Esophagus (tissue), 2 donors: ENCODE data around the gene TLX3. TPM values are rescaled to one million over a fixed set of nuclear protein-coding genes. Genes with fewer than 3 reads are reported as not detected.
"Not testable (repeated sequence)": the region's sequence is repeated elsewhere in the genome, so short reads cannot be mapped to it uniquely, and the experiment has no call there.

Source experiments
- H3K27ac ChIP-seq, 2 donors: one replicate each; pipeline ENCODE4 v1.5.1; 2013; ENCODE audit warnings: low read depth in 2 of 2, mild to moderate bottlenecking in 2 of 2, inconsistent platforms in 1 of 2, low read length in 1 of 2, moderate library complexity in 1 of 2
- H3K27me3 ChIP-seq, 2 donors: one replicate each; pipeline ENCODE4 v1.6.1; 2013; ENCODE audit warnings: low read length in 2 of 2, control low read depth in 1 of 2, mild to moderate bottlenecking in 1 of 2; ENCODE audit not compliant: insufficient read depth in 2 of 2, control insufficient read depth in 1 of 2
- H3K36me3 ChIP-seq, 2 donors: one replicate each; pipeline ENCODE4 v1.6.1; 2013; ENCODE audit warnings: low read length in 1 of 2; ENCODE audit not compliant: control insufficient read depth in 2 of 2, insufficient read depth in 2 of 2
- H3K4me1 ChIP-seq, 2 donors: one replicate each; pipeline ENCODE4 v1.6.1; 2013; ENCODE audit warnings: low read length in 1 of 2; ENCODE audit not compliant: control insufficient read depth in 2 of 2, insufficient read depth in 2 of 2
- H3K4me3 ChIP-seq, 2 donors: one replicate each; pipeline ENCODE4 v1.5.1; 2013; ENCODE audit warnings: low read length in 2 of 2, mild to moderate bottlenecking in 2 of 2, low read depth in 1 of 2, moderate library complexity in 1 of 2
- H3K9me3 ChIP-seq, 2 donors: one replicate each; pipeline ENCODE4 v1.6.1; 2013; ENCODE audit warnings: mild to moderate bottlenecking in 2 of 2, low read depth in 1 of 2, low read length in 1 of 2, moderate library complexity in 1 of 2; ENCODE audit not compliant: control insufficient read depth in 2 of 2, insufficient read depth in 1 of 2
- WGBS, 2 donors: extraction: QIAGEN DNeasy Blood & Tissue Kit; methylation state at CpG; one replicate each; pipeline ENCODE4 v1.1.7; 2013; 5-methylcytosine and 5-hydroxymethylcytosine counted together
- polyA plus RNA-seq, 2 donors: library from polyadenylated mRNA; stranded (reverse); fragments of 200-250 nt; gene quantifications; one replicate each; pipeline ENCODE4 v1.2.3, GENCODE V29; 2013
- donor health status: healthy with polysubstance abuse.
- donor health status: Bipolar disorder and iron deficiency.

The TLX3 gene
- polyA plus RNA-seq, 2 donors: not detected

DNA sequence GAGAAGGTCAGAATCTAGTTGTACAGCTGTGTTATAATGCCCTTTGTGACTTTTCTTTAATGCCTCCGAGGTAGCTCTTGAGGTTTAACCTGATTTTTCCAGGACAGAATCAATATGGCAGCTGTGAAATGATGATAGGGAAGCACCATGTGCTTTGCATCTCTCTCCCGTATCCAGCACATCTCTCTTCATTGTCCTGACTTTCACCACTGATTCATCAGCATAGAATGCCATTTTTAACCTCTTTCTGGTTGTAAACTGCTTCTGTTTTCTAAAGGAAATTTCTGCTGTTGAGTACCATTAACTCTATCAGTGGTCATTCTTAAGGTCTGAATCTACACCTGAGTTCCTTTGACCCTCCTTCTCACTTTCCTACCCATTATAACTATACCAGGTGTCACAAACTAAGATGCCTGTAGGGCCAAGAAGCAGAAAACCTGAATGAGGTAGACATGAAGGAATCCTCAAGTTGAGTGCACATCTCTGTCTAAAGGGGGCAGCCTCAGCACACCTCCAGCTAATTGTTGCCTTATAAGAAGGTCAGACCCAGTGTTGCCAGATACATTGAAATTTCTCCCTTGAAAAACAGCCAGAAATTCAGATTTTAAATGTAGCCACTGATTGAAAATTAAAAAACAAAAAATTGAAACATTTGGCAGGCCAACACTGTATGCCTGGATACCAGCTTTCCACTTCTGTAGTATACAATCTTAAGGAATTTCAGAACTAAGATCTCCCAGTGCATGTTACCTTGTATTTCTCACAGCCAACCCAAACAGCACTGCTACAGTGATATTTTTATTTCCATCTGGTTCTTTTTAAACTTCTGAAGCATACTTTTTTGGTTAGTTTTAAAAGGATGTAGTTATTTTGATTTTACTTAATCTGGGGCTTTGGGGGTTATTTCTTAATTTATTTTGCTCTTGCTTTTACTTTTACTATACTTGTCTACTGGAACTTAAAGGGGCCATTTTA lies 35.8 kb upstream of the TLX3 start:
- no peaks in the 10 kb centered on the region for H3K9me3 ChIP-seq
- 84 to 90% methylated on average over 2 of the region's 2 CpGs for WGBS, 2 donors
- H3K4me1 ChIP-seq: no peaks in the 10 kb centered on the region
- H3K4me3 ChIP-seq: no peak overlapping the region
- no peaks in the 10 kb centered on the region for H3K27me3 ChIP-seq
- no peaks in the 10 kb centered on the region for H3K36me3 ChIP-seq
- no peak overlapping the region for H3K27ac ChIP-seq

DNA sequence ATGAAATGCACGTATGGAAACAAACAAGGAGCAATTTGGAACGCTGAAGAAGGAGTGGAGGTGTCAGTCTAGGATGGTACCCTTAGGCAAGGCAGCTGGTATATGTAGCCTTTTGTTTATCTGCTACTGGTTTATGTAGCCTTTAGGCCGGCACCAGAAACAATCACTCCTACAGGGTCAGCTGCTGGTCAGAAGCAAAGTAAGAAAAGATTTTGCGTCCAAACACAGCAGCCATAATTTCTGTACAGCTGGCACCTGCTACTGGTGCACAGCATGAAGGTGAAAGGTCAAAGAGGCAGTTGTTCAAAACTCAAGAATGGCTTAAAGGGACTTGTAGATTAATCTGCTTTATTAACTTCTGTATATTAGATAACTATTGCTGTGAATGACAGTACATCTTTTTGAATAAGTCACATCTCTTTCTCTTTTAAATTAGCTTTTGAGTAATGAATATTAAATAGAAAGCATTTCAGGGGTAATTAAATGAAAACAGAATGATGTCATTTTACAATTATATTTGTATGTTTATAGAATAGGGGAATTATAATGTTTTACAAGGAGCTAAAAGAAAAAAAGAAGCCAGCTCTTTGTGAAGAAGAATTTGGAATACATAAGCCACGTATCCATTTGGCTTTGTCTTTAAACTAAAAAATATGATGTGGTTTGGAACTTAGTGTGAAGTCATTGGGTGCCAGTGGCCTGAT lies 33.1 kb upstream of the TLX3 start:
- 70 to 78% methylated on average over 5 of the region's 5 CpGs for WGBS, 2 donors
- no peaks in the 10 kb centered on the region for H3K9me3 ChIP-seq
- no peak overlapping the region for H3K27ac ChIP-seq
- H3K27me3 ChIP-seq: no peaks in the 10 kb centered on the region
- no peak overlapping the region for H3K4me3 ChIP-seq
- H3K4me1 ChIP-seq: no peaks in the 10 kb centered on the region
- no peaks in the 10 kb centered on the region for H3K36me3 ChIP-seq

DNA sequence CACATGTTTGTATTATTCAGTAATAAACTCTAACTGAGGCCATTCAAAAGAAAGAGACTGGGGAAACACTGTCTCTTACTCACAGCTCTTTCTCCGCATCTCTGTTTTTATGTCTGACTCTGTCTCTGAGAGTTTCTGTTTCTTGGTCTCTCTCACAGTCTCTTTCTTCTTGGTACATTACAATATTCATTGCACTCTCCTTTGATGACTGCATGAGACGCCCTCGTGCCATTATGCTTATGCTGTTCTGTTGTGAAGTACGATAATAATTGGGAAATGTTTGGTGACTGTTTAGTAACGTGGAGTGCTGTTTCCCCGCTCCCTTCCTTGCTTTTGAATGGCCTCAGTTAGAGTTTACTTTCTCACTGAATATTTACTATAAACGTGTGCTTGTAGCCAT lies 25.3 kb upstream of the TLX3 start:
- no peaks in the 10 kb centered on the region for H3K36me3 ChIP-seq
- no peak overlapping the region for H3K4me3 ChIP-seq
- WGBS, 2 donors: 82% methylated on average over 7 of the region's 7 CpGs
- no peaks in the 10 kb centered on the region for H3K27me3 ChIP-seq
- no peak overlapping the region for H3K27ac ChIP-seq
- no peaks in the 10 kb centered on the region for H3K4me1 ChIP-seq
- H3K9me3 ChIP-seq: no peaks in the 10 kb centered on the region

DNA sequence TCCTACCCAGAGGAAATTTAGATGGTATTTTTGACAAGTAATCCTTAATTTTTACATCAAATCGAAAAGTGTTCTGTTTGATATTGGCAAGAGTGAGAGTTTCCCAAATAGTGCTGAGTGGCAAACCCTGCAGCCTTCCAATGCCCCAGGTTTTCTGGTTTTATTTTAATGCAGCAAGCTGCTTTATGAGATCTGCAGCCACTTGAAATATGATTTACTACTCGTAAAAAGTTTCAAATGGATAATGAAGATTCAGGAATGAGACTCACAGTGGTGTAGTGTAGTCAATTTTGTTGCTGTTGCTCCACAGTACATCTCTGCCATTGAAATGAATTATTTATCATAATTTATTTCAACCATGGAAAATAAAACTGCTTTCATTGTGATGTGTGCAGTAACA lies 23.6 kb upstream of the TLX3 start:
- H3K9me3 ChIP-seq: no peaks in the 10 kb centered on the region
- no peaks in the 10 kb centered on the region for H3K36me3 ChIP-seq
- no peaks in the 10 kb centered on the region for H3K27me3 ChIP-seq
- H3K27ac ChIP-seq: no peak overlapping the region
- no peaks in the 10 kb centered on the region for H3K4me1 ChIP-seq
- 79 to 88% methylated on average over 2 of the region's 2 CpGs for WGBS, 2 donors
- H3K4me3 ChIP-seq: no peak overlapping the region

DNA sequence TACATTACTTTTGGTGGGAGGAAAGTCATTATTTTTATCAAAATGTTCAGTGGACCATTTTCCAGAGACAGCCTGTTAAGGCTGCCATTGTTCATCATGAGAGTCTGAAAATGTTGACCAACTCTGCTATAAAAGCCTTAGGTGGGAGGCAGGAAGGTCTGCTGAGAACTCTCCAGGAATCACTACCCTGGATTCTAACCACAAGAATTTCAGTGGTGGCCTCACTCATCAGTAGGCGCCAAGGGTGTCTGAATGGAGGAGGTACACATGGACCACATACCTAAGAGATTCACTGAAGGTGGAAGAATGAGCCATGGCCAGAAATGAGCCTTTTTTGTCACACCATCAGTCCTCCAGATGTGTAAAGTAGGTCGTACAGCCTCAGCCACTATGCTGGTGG lies 21.0 kb upstream of the TLX3 start:
- no peaks in the 10 kb centered on the region for H3K36me3 ChIP-seq
- H3K9me3 ChIP-seq: no peaks in the 10 kb centered on the region
- 83% methylated on average over 2 of the region's 2 CpGs for WGBS, 2 donors
- no peaks in the 10 kb centered on the region for H3K4me1 ChIP-seq
- H3K27me3 ChIP-seq: no peaks in the 10 kb centered on the region
- no peak overlapping the region for H3K27ac ChIP-seq
- no peak overlapping the region for H3K4me3 ChIP-seq

DNA sequence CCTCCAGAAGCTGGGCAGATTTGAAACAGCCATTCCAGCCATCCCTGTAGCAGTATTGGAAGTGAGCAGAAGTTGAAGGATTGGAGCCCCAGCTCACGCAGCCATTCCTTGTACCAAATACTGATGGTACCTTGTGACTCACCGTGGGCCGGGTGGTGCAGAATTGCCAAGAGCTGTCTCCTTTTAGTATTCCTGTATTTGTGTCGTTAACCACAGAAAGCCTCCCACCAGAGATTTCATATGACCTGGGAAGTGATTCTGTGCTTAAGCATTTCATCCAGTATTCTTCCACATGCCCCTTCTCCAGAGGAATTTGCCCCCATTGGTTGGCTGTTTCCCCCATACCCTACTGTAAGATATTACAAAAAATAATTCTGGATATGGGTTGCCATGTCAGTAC lies 17.7 kb upstream of the TLX3 start:
- Histone ChIP-seq H3K27me3 (no peaks in the 10 kb centered on the region), H3K27ac (no peak overlapping the region), H3K4me3 (no peak overlapping the region), H3K4me1 (no peaks in the 10 kb centered on the region), H3K9me3 (no peaks in the 10 kb centered on the region), H3K36me3 (no peaks in the 10 kb centered on the region)
- whole genome bisulfite sequencing, 2 donors: 91 to 93% methylated on average over 4 of the region's 4 CpGs

DNA sequence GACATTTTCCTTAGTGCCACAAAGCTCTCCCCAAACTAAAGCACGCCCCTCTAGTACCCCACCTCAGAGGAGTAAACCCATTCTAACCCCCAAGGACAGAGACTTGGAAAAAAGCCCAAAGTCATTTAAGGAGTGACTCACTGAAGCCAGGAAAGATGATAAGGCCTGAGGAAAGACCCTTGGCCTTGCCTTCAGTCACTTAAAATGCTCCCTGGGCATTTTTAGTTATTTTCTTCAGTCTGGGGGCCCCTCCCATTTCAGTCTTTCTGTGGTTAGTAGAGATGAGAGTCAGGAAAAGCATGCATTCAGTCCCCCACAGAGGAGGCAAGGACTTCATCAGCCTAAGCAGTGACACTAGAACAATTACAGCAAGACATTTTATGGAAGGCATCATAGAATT lies 13.7 kb upstream of the TLX3 start:
- Histone ChIP-seq H3K4me3 (no peak overlapping the region), H3K9me3 (no peaks in the 10 kb centered on the region), H3K36me3 (no peaks in the 10 kb centered on the region), H3K4me1 (no peaks in the 10 kb centered on the region), H3K27ac (no peak overlapping the region), H3K27me3 (no peaks in the 10 kb centered on the region)
- WGBS, 2 donors: 45 to 50% methylated on average over 1 of the region's 1 CpG

DNA sequence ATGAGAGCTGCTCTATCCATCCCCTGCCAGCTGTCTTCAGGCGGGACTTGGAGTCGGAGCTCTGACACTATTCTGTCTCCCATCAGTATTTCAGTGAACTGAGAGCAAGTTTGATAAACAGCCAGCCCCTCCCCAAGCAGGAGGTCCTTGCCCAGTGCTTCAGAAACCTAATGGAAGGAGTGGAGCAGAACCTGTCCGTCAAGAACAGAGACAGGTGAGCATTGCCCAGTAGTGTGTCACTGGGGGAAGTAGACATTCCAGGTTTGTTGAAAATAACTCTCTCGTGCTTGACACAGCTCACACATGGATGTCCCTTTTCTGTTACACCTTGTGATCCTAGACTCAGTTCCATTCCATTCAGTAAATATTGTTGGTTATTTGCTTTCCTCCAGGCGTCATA lies 13.2 kb upstream of the TLX3 start:
- no peaks in the 10 kb centered on the region for H3K4me1 ChIP-seq
- no peaks in the 10 kb centered on the region for H3K27me3 ChIP-seq
- no peak overlapping the region for H3K4me3 ChIP-seq
- 82 to 86% methylated on average over 5 of the region's 5 CpGs for WGBS, 2 donors
- no peaks in the 10 kb centered on the region for H3K36me3 ChIP-seq
- no peak overlapping the region for H3K27ac ChIP-seq
- H3K9me3 ChIP-seq: no peaks in the 10 kb centered on the region

DNA sequence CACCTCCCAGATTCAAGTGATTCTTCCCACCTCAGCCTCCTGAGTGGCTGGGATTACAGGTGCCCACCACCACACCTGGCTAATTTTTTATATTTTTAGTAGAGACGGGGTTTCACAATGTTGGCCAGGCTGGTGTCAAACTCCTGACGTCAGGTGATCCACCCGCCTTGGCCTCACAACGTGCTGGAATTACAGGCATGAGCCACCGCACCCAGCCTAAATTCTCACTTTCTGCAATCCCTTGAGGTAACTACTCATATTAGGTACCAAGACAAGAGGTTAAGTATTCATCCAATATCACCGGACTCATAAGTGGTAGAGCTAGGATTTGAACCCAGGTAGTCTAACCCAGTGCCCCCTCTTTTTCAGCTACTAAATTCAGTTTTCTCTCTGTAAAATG lies 11.1 kb upstream of the TLX3 start:
- H3K9me3 ChIP-seq, H3K27ac ChIP-seq, H3K4me1 ChIP-seq, H3K36me3 ChIP-seq, H3K4me3 ChIP-seq, H3K27me3 ChIP-seq: not testable (repeated sequence)
- 93 to 96% methylated on average over 6 of the region's 6 CpGs for WGBS, 2 donors
